ENCODE measurements around the gene ORMDL2. TPM values are rescaled to one million over a fixed set of nuclear protein-coding genes. Genes with fewer than 3 reads are reported as not detected.

The ORMDL2 gene
- total RNA-seq, 3 donors from 2014 or later: 13.1 to 28.5 (median 21.0) TPM

- no peak overlapping the region for H3K4me3 ChIP-seq
- H3K27me3 ChIP-seq: no peaks in the 10 kb centered on the region
- intact Hi-C loops (cut with DNase I; ENCODE audit: low total_unique reads): no loop called here
- TF ChIP-seq POLR2A (IDR thresholded peaks at IDR 0.05): no peak
- TF ChIP-seq POLR2AphosphoS5 (IDR thresholded peaks at IDR 0.05): no peak
- TF ChIP-seq CTCF (IDR thresholded peaks at IDR 0.05): no peak
- no peaks in the 10 kb centered on the region for H3K9me3 ChIP-seq
- H3K36me3 ChIP-seq: no peaks in the 10 kb centered on the region
- peak overlapping the region; percentile 78 to 92 for H3K27ac ChIP-seq
- H3K4me1 ChIP-seq: peaks cover 0 to 8% of the 10 kb centered on the region in 2 donors
- DNase-seq (ENCODE audit: low spot score in 2 of 2): no peak
These were observed 27.1 kb downstream of the ORMDL2 start for GRCh38 chr12:55844961-55845360.

GRCh38 chr12:55845361-55845760 is 27.5 kb downstream of the ORMDL2 start:
- Histone ChIP-seq H3K4me3 (no peak overlapping the region), H3K27me3 (no peaks in the 10 kb centered on the region), H3K36me3 (no peaks in the 10 kb centered on the region), H3K4me1 (peaks cover 0 to 8% of the 10 kb centered on the region in 2 donors), H3K9me3 (no peaks in the 10 kb centered on the region), H3K27ac (peak overlapping the region; percentile 78 to 92)
- TF ChIP-seq CTCF (IDR thresholded peaks at IDR 0.05) (no peak), POLR2AphosphoS5 (IDR thresholded peaks at IDR 0.05) (no peak), POLR2A (IDR thresholded peaks at IDR 0.05) (no peak)
- DNase-seq (ENCODE audit: low spot score in 2 of 2): no peak
- intact Hi-C loops (cut with DNase I; ENCODE audit: low total_unique reads): no loop called here

- H3K4me1 ChIP-seq: peaks cover 0 to 8% of the 10 kb centered on the region in 2 donors
- intact Hi-C loops (cut with DNase I; ENCODE audit: low total_unique reads): no loop called here
- H3K36me3 ChIP-seq: no peaks in the 10 kb centered on the region
These were observed 28.1 kb downstream of the ORMDL2 start for GRCh38 chr12:55845785-55846496.

GRCh38 chr12:55847033-55847432 is 29.2 kb downstream of the ORMDL2 start:
- Histone ChIP-seq H3K27ac (peak overlapping the region; percentile 92 to 98), H3K4me1 (peaks cover 0 to 8% of the 10 kb centered on the region in 2 donors), H3K4me3 (peak overlapping the region in 1 of 3 donors; percentile 52), H3K27me3 (no peaks in the 10 kb centered on the region), H3K9me3 (no peaks in the 10 kb centered on the region), H3K36me3 (no peaks in the 10 kb centered on the region)
- no peak for DNase-seq (ENCODE audit: low spot score in 2 of 2)
- intact Hi-C loops (cut with DNase I; ENCODE audit: low total_unique reads): no loop called here
- TF ChIP-seq CTCF (IDR thresholded peaks at IDR 0.05) (no peak), POLR2A (IDR thresholded peaks at IDR 0.05) (no peak), POLR2AphosphoS5 (IDR thresholded peaks at IDR 0.05) (no peak)

More at GRCh38 chr12:55845785-55846496, 28.1 kb downstream of the ORMDL2 start:
- H3K4me3 ChIP-seq: no peak overlapping the region
- DNase-seq (ENCODE audit: low spot score in 2 of 2): no peak
- no peaks in the 10 kb centered on the region for H3K9me3 ChIP-seq
- H3K27me3 ChIP-seq: no peaks in the 10 kb centered on the region
- peak overlapping the region; percentile 92 to 98 for H3K27ac ChIP-seq
- TF ChIP-seq POLR2A (IDR thresholded peaks at IDR 0.05) (no peak), POLR2AphosphoS5 (IDR thresholded peaks at IDR 0.05) (no peak), CTCF (IDR thresholded peaks at IDR 0.05) (no peak)

GRCh38 chr12:55847603-55848291 is 29.9 kb downstream of the ORMDL2 start:
- intact Hi-C loops (cut with DNase I; ENCODE audit: low total_unique reads): no loop called here
- Histone ChIP-seq H3K27ac (peak overlapping the region; percentile 92 to 98), H3K36me3 (no peaks in the 10 kb centered on the region), H3K9me3 (no peaks in the 10 kb centered on the region), H3K27me3 (no peaks in the 10 kb centered on the region), H3K4me1 (peaks cover 0 to 8% of the 10 kb centered on the region in 2 donors), H3K4me3 (peak overlapping the region; percentile 13 to 52 (median 18))
- DNase-seq (ENCODE audit: low spot score in 2 of 2): peak in 1 of 2 donors; percentile 94
- no peak for TF ChIP-seq POLR2A (IDR thresholded peaks at IDR 0.05)
- TF ChIP-seq CTCF (IDR thresholded peaks at IDR 0.05): no peak
- peak; percentile 86 to 98 (median 97) for TF ChIP-seq POLR2AphosphoS5 (IDR thresholded peaks at IDR 0.05)

Measured in breast epithelium (tissue), 4 donors.